AG09319 (cell line): ENCODE measurements around the gene RSPH9.

Experiments used
- DNase-seq: peaks from one replicate; pipeline ENCODE4 v3.0.0-alpha.2; 2010; ENCODE audit warnings: low read depth; ENCODE audit errors: extremely low read depth
- TF ChIP-seq, protein P1 (sequence below): IDR thresholded peaks from 2 replicates; pipeline ENCODE4 v1.5.1; 2011; ENCODE audit warnings: low read depth, mild to moderate bottlenecking, inconsistent platforms, low read length, moderate library complexity

Gene RSPH9

DNA sequence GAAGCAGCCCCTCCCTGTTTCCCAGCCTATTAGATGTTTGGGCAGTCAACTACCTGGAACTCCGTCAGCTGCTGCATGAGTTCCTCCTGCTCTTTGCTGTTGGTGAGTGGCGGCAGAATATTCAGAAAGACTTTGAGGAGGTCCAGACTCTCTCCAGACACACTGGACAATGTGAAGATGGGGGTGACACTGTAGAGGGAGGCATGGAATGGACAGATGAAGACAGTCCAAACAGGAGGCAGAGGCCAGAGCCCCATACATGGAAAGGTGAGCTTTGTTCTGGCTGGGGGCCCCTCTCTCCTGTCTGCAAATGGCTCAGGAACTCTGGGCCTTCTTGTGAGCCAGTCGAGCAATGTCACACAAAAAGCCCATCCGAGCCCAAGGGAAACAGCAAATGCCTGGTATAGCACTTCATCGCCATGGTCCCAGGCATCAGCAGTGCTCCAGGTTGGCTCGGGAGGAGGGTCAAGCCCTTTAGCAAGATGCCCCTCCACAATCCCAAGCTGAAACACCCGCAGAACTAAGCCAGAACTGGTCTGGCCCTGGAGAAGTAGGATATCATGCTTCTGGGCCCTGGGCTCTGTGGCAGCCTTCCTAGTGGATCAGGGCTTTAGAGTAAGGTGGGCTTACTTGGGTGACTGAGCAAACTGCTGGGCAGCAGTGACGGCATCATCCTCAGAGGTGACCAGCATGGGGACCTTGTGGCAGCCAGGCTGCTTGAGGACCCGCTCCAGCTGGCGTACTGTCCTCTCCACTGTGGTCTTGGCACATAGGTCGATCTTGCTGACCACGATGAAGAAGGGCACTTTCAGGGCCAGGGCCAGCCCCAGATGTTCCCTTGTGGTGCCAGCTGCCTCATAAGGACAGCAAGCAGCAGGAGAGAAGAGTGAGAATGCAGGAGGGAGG is 20.7 kb upstream of the RSPH9 start:
- DNase-seq = no peak
- TF ChIP-seq, protein P1, sequence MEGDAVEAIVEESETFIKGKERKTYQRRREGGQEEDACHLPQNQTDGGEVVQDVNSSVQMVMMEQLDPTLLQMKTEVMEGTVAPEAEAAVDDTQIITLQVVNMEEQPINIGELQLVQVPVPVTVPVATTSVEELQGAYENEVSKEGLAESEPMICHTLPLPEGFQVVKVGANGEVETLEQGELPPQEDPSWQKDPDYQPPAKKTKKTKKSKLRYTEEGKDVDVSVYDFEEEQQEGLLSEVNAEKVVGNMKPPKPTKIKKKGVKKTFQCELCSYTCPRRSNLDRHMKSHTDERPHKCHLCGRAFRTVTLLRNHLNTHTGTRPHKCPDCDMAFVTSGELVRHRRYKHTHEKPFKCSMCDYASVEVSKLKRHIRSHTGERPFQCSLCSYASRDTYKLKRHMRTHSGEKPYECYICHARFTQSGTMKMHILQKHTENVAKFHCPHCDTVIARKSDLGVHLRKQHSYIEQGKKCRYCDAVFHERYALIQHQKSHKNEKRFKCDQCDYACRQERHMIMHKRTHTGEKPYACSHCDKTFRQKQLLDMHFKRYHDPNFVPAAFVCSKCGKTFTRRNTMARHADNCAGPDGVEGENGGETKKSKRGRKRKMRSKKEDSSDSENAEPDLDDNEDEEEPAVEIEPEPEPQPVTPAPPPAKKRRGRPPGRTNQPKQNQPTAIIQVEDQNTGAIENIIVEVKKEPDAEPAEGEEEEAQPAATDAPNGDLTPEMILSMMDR = no peak

- TF ChIP-seq, protein P1 = no peak
- DNase-seq = no peak
Measured at GRCh38 chr6:43624786-43625288, 20.0 kb upstream of the RSPH9 start.

DNA sequence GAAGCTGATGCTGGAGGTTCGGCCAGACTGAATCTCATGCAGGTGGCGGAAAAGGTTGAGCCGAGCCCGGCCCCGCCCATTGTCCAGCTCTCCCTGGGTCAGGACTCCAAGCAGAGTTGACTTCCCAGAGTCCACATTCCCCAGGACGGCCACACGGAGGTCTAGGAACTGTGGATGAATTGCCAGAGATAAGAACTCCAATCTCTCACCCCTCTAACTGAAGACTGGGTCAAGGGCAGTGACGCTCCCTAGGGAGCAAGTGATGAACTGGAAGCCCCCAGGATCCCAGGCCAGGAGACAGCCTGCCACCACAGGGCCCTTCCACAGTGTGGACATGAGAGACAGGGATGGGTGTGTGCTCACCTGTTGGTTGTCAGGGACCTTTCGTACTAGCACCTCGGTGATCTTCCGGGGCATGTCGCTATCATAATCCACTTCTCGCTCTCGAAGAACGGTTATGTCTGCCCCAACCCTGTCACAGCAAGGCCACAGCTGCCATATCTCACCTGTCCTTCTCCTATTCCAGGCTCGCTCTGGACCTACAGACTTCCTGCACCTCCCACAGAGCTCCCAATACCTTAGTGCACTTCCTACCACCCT is 19.3 kb upstream of the RSPH9 start:
- no peak for DNase-seq

GRCh38 chr6:43627008-43627825 is 17.6 kb upstream of the RSPH9 start:
- TF ChIP-seq, protein P1 = no peak
- peak; percentile 95 for DNase-seq

More for the DNA sequence above, 19.3 kb upstream of the RSPH9 start:
- TF ChIP-seq, protein P1 = no peak

DNA sequence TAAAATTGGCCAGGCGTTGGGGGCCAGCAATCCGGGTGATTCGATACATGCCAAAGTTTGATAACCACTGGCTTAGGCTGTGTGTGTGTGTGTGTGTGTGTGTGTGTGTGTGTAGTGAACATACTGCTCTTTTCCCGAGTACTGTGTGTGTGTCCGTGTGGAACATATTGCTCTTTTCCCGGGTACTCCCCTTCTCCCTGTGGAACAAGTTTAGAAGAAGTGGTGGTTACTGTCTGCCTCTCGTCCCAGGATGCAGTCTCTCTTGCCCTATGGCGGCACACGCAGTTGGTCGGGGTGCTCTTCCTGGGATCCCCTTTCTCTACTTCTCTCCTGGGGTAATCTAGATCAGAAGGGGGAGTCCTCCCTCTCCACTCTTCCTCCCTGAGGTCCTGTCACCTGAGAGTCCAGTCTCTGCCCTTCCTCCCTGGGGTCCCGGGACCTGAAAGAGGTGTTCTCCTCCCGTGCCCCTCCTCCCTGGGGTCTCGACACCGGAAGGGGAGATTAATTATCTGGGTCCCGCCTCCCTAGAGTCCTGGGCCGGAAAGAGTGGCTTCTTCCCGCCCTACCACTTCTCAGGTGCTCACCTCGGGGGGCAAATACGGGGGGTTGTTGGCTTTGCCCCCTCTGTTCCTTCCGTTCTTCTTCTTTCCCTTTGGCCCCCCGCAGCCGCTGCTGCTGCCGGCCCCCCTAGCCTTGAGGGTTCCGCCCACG is 16.3 kb upstream of the RSPH9 start:
- TF ChIP-seq, protein P1 = no peak
- DNase-seq = no peak

DNA sequence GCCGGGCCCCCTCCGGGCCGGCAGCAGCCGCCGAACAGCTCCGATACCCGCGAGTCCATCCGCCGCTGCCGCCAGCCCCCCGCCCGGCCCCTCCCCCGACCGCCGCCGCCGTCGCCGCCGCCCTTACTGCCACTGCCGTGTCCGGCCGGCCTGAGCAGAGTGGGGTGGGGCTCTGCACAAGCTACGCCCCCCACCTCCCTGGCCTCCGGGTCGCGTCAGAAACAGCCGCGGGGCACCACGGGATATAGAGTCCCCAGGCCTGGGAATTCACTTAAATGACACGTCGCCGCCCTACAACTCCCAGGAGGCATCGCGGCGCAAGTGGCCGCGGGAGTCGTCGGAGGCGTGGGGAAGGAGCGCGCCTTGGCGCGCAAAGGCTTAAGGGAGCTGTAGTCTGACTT is 15.7 kb upstream of the RSPH9 start, which contains the start of gene GTPBP2:
Gene GTPBP2 (minus strand): TSS at position 161 of the 401 bp plus-strand sequence. CDS start 102 bp downstream, at position 59.
- TF ChIP-seq, protein P1 = no peak

More for the DNA sequence above, 15.7 kb upstream of the RSPH9 start, which contains the start of gene GTPBP2:
- DNase-seq = peak; percentile 99
